HAP-1 (cell line): ENCODE results near the gene NRP1.

Experiments
- DNase-seq, 2 experiments: peaks; one replicate each; pipeline ENCODE4 v3.0.0-alpha.2; 2016 to 2020; ENCODE audit warnings: low spot score in 2 of 2
- H3K27me3 ChIP-seq: fragments of 250-450 bp; sonication (Bioruptor Pico); 2 replicates; pipeline ENCODE4 v1.5.1; 2020; ENCODE audit warnings: low read depth, mild to moderate bottlenecking, moderate library complexity
- H3K36me3 ChIP-seq: fragments of 250-450 bp; sonication (Bioruptor Pico); replicated peaks from 2 replicates; pipeline ENCODE4 v1.5.1; 2020; ENCODE audit warnings: mild to moderate bottlenecking
- H3K4me1 ChIP-seq: fragments of 250-450 bp; sonication (Bioruptor Pico); 2 replicates; pipeline ENCODE4 v1.5.1; 2020; ENCODE audit warnings: mild to moderate bottlenecking
- H3K4me3 ChIP-seq: fragments of 250-450 bp; sonication (Bioruptor Pico); 2 replicates; pipeline ENCODE4 v1.5.1; 2020; ENCODE audit warnings: mild to moderate bottlenecking, moderate library complexity
- H3K9me3 ChIP-seq: fragments of 250-450 bp; sonication (Bioruptor Pico); 2 replicates; pipeline ENCODE4 v1.5.1; 2020; ENCODE audit warnings: mild to moderate bottlenecking, moderate library complexity
- in situ Hi-C: fragments of 300-500 bp; cut with MboI; formaldehyde crosslinking; loops from 3 replicates; pipeline ENCODE4 v1.14.3; 2020; ENCODE audit warnings: low sequenced_read_pairs, inconsistent platforms, mixed read lengths

Gene NRP1

DNA sequence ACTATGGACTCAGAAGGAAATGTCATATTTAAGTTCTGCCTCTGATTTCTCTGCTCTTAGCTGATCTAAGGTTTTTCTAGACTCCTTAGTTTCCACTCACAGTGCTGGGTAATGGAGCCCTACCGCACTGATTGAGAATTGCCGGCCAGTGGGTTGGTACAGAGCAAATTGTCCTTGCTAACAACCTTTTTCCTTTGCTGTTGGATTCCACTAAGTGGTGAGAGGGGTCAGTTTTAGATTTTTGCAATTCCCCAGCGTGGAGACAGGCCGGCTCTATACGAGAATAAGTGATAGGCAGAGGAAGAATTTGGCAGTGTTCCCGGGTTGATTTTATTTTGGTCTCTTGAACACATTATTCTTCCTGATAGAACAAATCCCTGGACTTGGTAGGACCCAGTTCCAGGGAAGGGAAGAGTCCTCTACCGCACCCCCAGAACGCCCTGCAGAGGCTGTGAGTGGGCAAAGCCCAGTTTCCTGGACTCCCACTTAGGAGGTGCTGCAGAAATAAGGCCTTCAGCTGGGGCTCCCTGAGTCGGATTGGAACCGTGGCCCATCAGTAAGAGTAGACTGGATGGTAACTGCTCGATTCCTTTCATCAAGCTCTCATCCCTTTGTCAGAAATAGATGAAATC, 3.0 kb upstream of the NRP1 start:
- Histone ChIP-seq H3K4me3 (peak overlapping the region; percentile 64), H3K27me3 (no peaks in the 10 kb centered on the region), H3K4me1 (peaks cover 23% of the 10 kb centered on the region), H3K36me3 (no peaks in the 10 kb centered on the region), H3K9me3 (no peaks in the 10 kb centered on the region)
- in situ Hi-C loops: loop anchor here (10.0 to 25.0 kb wide), 4 partner anchors 147 to 1300 kb away; no protein-coding TSS in a partner anchor
- peak in 1 of 2 experiments; percentile 45 for DNase-seq

- H3K4me3 ChIP-seq: peak overlapping the region; percentile 64
- H3K27me3 ChIP-seq: no peaks in the 10 kb centered on the region
- H3K4me1 ChIP-seq: peaks cover 17% of the 10 kb centered on the region
- no peaks in the 10 kb centered on the region for H3K36me3 ChIP-seq
- DNase-seq: peak in 1 of 2 experiments; percentile 56
- no peaks in the 10 kb centered on the region for H3K9me3 ChIP-seq
- in situ Hi-C loops: loop anchor here (10.0 to 25.0 kb wide), 4 partner anchors 148 to 1301 kb away; no protein-coding TSS in a partner anchor
Measured at GRCh38 chr10:33336582-33337325, 2.3 kb upstream of the NRP1 start.

GRCh38 chr10:33335801-33336581, 1.5 kb upstream of the NRP1 start:
- Histone ChIP-seq H3K9me3 (no peaks in the 10 kb centered on the region), H3K36me3 (no peaks in the 10 kb centered on the region), H3K27me3 (no peaks in the 10 kb centered on the region), H3K4me1 (peaks cover 15% of the 10 kb centered on the region), H3K4me3 (peak overlapping the region; percentile 64)
- in situ Hi-C loops: loop anchor here (10.0 to 25.0 kb wide), 4 partner anchors 149 to 1301 kb away; no protein-coding TSS in a partner anchor
- DNase-seq: peak in 1 of 2 experiments; percentile 70

DNA sequence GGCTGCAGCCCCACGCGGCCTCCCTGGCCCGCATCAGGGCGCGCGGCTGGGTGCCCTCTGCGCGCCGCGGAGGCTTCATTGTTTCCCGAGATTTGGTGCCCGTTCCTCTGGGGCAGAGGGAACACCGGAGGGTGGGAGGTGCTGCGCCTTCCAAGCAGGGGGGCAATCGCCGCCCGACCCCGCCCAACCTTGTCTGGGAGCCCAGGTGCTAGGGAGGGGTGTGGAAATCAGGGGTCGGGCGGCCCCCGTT, 1.0 kb upstream of the NRP1 start:
- Histone ChIP-seq H3K27me3 (no peaks in the 10 kb centered on the region), H3K4me1 (peaks cover 15% of the 10 kb centered on the region), H3K36me3 (no peaks in the 10 kb centered on the region), H3K4me3 (peak overlapping the region; percentile 64), H3K9me3 (no peaks in the 10 kb centered on the region)
- peak in 1 of 2 experiments; percentile 52 for DNase-seq
- in situ Hi-C loops: loop anchor here (10.0 to 25.0 kb wide), 4 partner anchors 149 to 1302 kb away; no protein-coding TSS in a partner anchor

DNA sequence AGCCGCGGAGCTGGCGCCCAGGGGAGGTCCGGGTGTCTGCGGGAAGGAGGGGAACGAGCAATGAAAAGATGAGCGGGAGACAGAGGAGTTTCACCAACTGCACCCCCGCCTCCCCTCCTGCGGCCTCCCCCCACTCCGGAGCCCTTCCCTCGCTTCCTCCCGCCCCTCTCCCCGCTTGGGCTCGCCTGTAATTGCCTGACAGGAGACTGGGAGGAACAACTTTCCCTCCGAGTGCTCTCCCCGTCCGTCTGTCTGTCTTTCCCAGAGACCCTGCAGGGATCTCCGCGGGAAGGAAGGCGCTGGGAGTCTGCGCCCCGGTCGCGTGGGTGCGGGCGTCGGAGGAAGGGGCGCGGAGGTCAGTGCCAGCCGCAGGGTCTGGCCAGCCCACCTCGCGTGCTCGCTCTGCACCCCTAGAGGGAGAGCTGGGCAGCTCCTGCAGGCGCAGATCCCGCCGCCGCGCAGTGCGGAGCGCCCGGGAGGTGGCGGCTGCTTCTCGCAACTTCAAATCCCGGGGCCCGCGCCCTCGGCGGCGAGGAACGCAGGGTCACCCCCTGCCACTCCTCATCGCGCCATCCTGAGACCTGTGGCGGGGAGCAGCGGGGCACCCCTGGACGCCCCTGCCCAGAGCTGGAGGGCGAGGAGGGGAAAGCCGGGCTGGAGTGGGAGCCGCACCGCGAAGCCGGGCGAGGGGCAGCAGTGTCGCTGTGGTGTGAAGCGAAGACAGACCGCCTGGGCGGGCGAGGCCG, 511 bp upstream of the NRP1 start:
- Histone ChIP-seq H3K9me3 (no peaks in the 10 kb centered on the region), H3K4me1 (peaks cover 15% of the 10 kb centered on the region), H3K4me3 (peak overlapping the region; percentile 64), H3K36me3 (peaks cover 1% of the 10 kb centered on the region), H3K27me3 (no peaks in the 10 kb centered on the region)
- in situ Hi-C loops: loop anchor here (10.0 to 25.0 kb wide), 4 partner anchors 150 to 1302 kb away; no protein-coding TSS in a partner anchor
- DNase-seq: peak; percentile 75 to 87

DNA sequence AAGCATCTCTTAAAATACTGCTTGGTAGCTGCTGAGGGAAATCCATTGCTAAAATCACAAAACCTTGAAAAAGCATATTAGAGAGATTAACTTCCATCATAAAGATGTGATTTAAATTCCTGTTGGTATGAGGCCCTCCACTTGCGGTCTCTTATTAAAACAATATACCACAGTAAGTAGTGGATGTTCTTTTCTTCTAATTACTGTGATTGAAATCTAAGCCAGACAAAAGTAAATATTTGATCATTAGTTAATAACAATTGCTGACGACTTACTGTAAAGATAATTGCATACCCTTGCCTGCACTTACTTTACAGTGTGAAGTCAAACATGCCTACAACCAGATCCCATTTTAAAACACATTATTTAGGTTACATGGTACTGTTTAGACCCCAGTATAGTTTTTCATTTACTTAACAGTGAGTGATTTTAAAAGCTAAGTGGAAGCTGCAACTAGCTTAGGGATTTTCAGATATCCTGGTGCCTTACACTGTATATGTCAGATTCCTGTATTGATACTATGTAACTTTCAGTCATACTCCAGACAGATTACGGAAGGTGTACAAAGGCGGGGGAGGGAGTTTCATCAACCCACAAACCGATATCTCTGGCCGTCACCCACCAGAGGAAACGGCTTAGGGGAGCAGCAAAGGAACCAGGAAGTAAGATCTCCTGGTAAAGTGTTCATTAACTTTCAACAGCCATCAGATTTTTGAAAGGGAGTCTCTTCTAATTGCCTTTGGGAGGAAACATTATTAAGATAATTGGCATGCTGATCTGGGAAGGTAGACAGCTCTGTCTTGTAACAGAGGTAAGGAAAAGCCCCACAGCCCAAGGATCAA, 986 bp downstream of the NRP1 start:
- H3K9me3 ChIP-seq: no peaks in the 10 kb centered on the region
- peaks cover 15% of the 10 kb centered on the region for H3K4me1 ChIP-seq
- in situ Hi-C loops: loop anchor here (10.0 to 25.0 kb wide), 4 partner anchors 151 to 1304 kb away; no protein-coding TSS in a partner anchor
- H3K27me3 ChIP-seq: no peaks in the 10 kb centered on the region
- H3K4me3 ChIP-seq: peak overlapping the region; percentile 64
- peak in 1 of 2 experiments; percentile 54 for DNase-seq
- H3K36me3 ChIP-seq: peaks cover 12% of the 10 kb centered on the region

DNA sequence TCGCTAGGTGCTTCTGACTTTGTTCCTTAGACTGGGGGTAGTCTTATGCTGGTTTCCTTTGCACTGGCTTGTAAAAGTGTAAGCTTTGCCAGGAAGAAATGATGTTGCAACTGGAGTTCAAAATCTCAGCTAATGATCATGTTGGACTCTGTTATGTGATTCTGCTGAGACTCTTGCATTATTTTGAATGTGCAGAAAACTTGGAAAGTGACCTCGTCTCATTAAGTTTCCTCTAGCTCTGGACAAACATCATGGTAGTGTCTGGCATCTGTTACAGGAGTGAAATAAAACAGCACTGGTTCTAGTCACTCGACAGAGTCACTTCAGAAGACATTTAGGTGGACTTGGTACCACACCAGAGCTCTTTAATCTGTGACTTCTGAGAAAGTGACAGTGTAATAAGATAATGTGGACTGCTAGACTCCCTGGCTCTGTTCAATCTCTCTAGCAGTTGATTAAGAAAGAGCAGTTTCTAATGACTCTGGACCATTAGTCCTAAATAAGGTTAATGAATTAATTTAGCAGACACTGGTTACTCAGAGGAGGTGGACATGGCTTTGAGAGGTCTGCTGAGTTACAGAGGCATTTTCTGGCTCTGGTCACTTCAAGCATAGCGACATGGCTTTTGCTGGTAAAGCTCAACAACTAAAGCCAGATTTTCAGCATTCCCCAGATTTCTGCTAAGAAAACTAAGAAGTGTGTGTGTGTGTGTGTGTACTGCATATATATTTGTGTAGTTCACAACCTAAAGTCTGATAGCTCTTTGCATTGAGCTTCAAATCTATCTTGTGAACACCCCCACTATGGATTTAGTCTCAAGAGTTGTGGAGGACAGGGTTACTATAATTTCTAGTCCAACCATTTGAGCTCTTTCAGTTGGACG, 2.0 kb downstream of the NRP1 start:
- in situ Hi-C loops: loop anchor here (10.0 to 25.0 kb wide), 4 partner anchors 152 to 1305 kb away; no protein-coding TSS in a partner anchor
- Histone ChIP-seq H3K4me3 (peak overlapping the region; percentile 64), H3K9me3 (no peaks in the 10 kb centered on the region), H3K36me3 (peaks cover 12% of the 10 kb centered on the region), H3K27me3 (no peaks in the 10 kb centered on the region), H3K4me1 (peaks cover 24% of the 10 kb centered on the region)
- no peak for DNase-seq

DNA sequence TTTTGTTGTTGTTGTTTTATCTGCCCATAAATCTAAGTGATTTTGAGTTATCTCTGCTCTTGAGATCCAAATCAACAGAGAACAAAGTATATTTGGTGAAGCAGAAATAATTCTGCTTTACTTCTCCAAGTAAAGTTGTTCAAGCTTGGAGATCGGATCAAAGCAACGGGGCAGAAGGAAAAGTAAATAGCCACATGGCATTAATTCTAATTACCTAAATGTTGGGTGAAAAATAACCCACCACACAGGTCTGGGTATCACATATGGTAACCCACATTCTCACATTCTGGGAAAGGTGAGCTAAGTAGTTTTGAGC, 3.1 kb downstream of the NRP1 start:
- Histone ChIP-seq H3K36me3 (peaks cover 12% of the 10 kb centered on the region), H3K9me3 (no peaks in the 10 kb centered on the region), H3K4me3 (peak overlapping the region; percentile 64), H3K27me3 (no peaks in the 10 kb centered on the region), H3K4me1 (peaks cover 32% of the 10 kb centered on the region)
- DNase-seq: no peak
- in situ Hi-C loops: loop anchor here (10.0 to 25.0 kb wide), 4 partner anchors 153 to 1306 kb away; no protein-coding TSS in a partner anchor

DNA sequence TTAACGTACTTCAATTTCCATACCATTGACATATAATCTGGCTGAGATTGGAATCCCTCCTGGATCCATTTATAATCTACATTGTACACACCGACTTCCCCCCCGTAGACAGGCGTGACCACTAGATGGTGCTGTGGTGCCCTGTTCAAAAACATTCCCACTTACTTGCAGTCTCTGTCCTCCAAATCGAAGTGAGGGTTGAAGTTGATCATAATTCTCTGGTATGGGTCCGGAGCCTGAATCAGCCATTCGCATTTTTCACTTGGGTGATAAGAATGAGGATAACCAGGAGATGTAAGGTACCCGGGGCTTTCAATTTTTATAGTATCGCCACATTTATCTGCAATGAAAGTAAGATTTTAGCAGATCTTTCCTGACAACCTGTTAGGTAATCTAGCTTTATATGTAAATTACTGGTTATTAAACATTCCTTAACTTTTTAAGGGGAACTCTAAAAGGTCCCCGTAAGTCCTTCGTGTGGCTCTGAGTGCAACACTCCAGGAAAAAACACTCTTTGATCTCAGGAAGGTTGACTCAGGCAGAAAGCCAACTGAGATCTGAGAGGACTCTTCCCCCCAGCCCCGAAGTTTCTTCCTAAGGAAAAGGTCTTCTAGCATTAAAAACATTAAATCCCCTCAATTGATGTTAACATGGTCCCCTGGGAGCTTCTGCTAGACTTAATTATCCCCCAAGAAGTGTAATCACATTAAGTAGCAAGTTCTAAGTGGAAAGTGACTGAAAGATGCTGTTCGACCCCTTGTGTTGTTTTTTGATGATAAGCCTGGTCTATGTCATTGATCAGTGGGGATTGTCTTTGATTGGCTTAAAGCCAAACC, 3.7 kb downstream of the NRP1 start:
- Histone ChIP-seq H3K27me3 (no peaks in the 10 kb centered on the region), H3K9me3 (no peaks in the 10 kb centered on the region), H3K36me3 (peaks cover 12% of the 10 kb centered on the region), H3K4me1 (peaks cover 32% of the 10 kb centered on the region), H3K4me3 (peak overlapping the region; percentile 64)
- peak; percentile 84 to 94 for DNase-seq
- in situ Hi-C loops: loop anchor here (10.0 to 25.0 kb wide), 4 partner anchors 154 to 1307 kb away; no protein-coding TSS in a partner anchor

DNA sequence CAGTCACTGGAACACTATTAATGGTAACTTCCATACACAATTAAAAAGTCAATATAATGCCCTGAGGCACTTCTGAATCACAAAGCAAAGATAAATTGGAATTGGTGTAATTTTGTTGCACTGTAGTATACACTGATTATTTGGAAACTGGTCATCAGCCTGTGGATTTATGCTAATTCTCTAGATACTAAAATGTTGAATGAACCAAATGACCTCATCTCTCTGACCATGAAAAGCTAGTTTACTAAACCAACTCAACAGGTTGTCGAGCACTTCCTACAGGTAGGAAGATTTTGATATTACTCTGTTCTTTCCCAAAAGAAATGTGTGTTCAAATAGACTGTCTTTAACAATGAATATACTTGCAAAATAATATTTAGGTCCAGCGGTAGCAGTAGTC, 5.3 kb downstream of the NRP1 start:
- in situ Hi-C loops: loop anchor here (25.0 kb wide), 3 partner anchors 858 to 1308 kb away; no protein-coding TSS in a partner anchor
- Histone ChIP-seq H3K9me3 (no peaks in the 10 kb centered on the region), H3K27me3 (no peaks in the 10 kb centered on the region), H3K36me3 (peaks cover 12% of the 10 kb centered on the region), H3K4me1 (peaks cover 46% of the 10 kb centered on the region), H3K4me3 (no peak overlapping the region)
- DNase-seq: no peak

DNA sequence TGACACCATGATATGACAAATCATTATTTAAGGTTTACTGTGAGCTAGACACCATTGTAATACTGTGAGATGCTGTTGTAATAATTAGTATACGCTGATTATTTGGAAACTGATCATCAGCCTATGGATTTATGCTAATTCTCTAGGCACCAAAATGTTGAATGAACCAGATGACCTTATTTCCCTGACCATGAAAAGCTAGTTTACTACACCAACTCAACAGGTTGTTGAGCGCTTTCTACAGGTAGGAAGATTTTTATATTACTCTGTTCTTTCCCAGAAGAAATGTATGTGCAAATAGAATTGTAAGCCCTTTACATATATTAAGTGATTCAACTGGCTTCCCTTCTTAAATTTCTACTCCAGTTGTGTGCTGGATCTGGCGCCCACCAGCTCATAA, 6.2 kb downstream of the NRP1 start:
- in situ Hi-C loops: loop anchor here (25.0 kb wide), 3 partner anchors 859 to 1309 kb away; no protein-coding TSS in a partner anchor
- H3K4me3 ChIP-seq: no peak overlapping the region
- no peaks in the 10 kb centered on the region for H3K9me3 ChIP-seq
- DNase-seq: no peak
- peaks cover 12% of the 10 kb centered on the region for H3K36me3 ChIP-seq
- H3K27me3 ChIP-seq: no peaks in the 10 kb centered on the region
- H3K4me1 ChIP-seq: peaks cover 49% of the 10 kb centered on the region
